ENCODE data around the gene CAMK1. TPM values are rescaled to one million over a fixed set of nuclear protein-coding genes. Genes with fewer than 3 reads are reported as not detected.

Gene CAMK1
- total RNA-seq, 2 donors from 2014 or later = 10.9 to 34.9 TPM

GRCh38 chr3:9715136-9715535 is 54.6 kb downstream of the CAMK1 start:
- ATAC-seq = no peak
- DNase-seq = no peak

GRCh38 chr3:9713142-9713541 is 56.6 kb downstream of the CAMK1 start:
- intact Hi-C loops (cut with DNase I) = no loop called here
- Histone ChIP-seq H3K27ac (no peak overlapping the region), H3K4me3 (no peak overlapping the region), H3K27me3 (no peaks in the 10 kb centered on the region), H3K36me3 (replicated peaks in 1 of 2; ENCODE audit: insufficient read depth in 1 of 2, low read depth in 2 of 2) (no peaks in the 10 kb centered on the region), H3K4me1 (peaks cover 6% of the 10 kb centered on the region), H3K9me3 (no peaks in the 10 kb centered on the region)
- DNase-seq (no peak), ATAC-seq (no peak)
- no peak for TF ChIP-seq CTCF (IDR thresholded peaks at IDR 0.05)
- TF ChIP-seq POLR2A (IDR thresholded peaks at IDR 0.05) = no peak
- 65 to 68% methylated on average over 4 of the region's 4 CpGs for WGBS, 2 donors

More at GRCh38 chr3:9715136-9715535, 54.6 kb downstream of the CAMK1 start:
- no peaks in the 10 kb centered on the region for H3K27me3 ChIP-seq
- H3K4me3 ChIP-seq = no peak overlapping the region
- H3K4me1 ChIP-seq = peaks cover 6% of the 10 kb centered on the region
- no peak overlapping the region for H3K27ac ChIP-seq
- 13 to 23% methylated on average over 4 of the region's 4 CpGs for WGBS, 2 donors
- H3K9me3 ChIP-seq = no peaks in the 10 kb centered on the region
- TF ChIP-seq POLR2A (IDR thresholded peaks at IDR 0.05) = no peak
- no peak for TF ChIP-seq CTCF (IDR thresholded peaks at IDR 0.05)
- no peaks in the 10 kb centered on the region for H3K36me3 ChIP-seq (replicated peaks in 1 of 2; ENCODE audit: insufficient read depth in 1 of 2, low read depth in 2 of 2)
- intact Hi-C loops (cut with DNase I) = no loop called here

GRCh38 chr3:9712415-9712814 is 57.3 kb downstream of the CAMK1 start:
- 62 to 71% methylated on average over 1 to 2 of the region's 2 CpGs for WGBS, 2 donors
- no peak for TF ChIP-seq CTCF (IDR thresholded peaks at IDR 0.05)
- no peak for TF ChIP-seq POLR2A (IDR thresholded peaks at IDR 0.05)
- Histone ChIP-seq H3K27me3 (no peaks in the 10 kb centered on the region), H3K36me3 (replicated peaks in 1 of 2; ENCODE audit: insufficient read depth in 1 of 2, low read depth in 2 of 2) (no peaks in the 10 kb centered on the region), H3K4me3 (no peak overlapping the region), H3K4me1 (peaks cover 6% of the 10 kb centered on the region), H3K27ac (no peak overlapping the region), H3K9me3 (no peaks in the 10 kb centered on the region)
- no peak for DNase-seq
- no peak for ATAC-seq
- intact Hi-C loops (cut with DNase I) = no loop called here

- ATAC-seq = no peak
- H3K4me1 ChIP-seq = no peaks in the 10 kb centered on the region
- WGBS, 2 donors = 58 to 66% methylated on average over 3 of the region's 3 CpGs
- no peaks in the 10 kb centered on the region for H3K27me3 ChIP-seq
- TF ChIP-seq POLR2A (IDR thresholded peaks at IDR 0.05) (no peak), CTCF (IDR thresholded peaks at IDR 0.05) (no peak)
- no peak overlapping the region for H3K4me3 ChIP-seq
- intact Hi-C loops (cut with DNase I) = no loop called here
- H3K9me3 ChIP-seq = no peaks in the 10 kb centered on the region
- DNase-seq = no peak
- H3K27ac ChIP-seq = no peak overlapping the region
- H3K36me3 ChIP-seq (replicated peaks in 1 of 2; ENCODE audit: insufficient read depth in 1 of 2, low read depth in 2 of 2) = no peaks in the 10 kb centered on the region
Measured at GRCh38 chr3:9710174-9710739, 59.5 kb downstream of the CAMK1 start.

Other genes starting within 250 kb of the CAMK1 start
- under 1 TPM; 0.52 to 0.66 TPM for gene LHFPL4, start 216.1 kb downstream of the CAMK1 start, total RNA-seq
- gene MTMR14, start 120.4 kb downstream of the CAMK1 start, total RNA-seq = 10 to 100 TPM; 15.2 to 16.3 TPM
- gene CPNE9, start 66.1 kb downstream of the CAMK1 start, total RNA-seq = not detected
- gene BRPF1, start 38.2 kb downstream of the CAMK1 start, total RNA-seq = 10 to 100 TPM in 1 of 2 donors, 1 to 10 TPM in 1; 9.6 to 10.9 TPM
- 10 to 100 TPM; 18.1 to 28.3 TPM for gene OGG1, start 20.0 kb downstream of the CAMK1 start, total RNA-seq
- 10 to 100 TPM; 37.4 to 37.6 TPM for gene TADA3, start 22.5 kb upstream of the CAMK1 start, total RNA-seq
- 10 to 100 TPM; 33.6 to 57.1 TPM for gene ARPC4, start 23.1 kb upstream of the CAMK1 start, total RNA-seq
- 10 to 100 TPM; 24.1 to 88.0 TPM for gene TTLL3, start 40.3 kb upstream of the CAMK1 start, total RNA-seq
- 10 to 100 TPM; 31.6 to 51.4 TPM for gene RPUSD3, start 74.1 kb upstream of the CAMK1 start, total RNA-seq
- 100 to 1,000 TPM in 1 of 2 donors, 1 to 10 TPM in 1; 6.5 to 134 TPM for gene CIDEC, start 110.3 kb upstream of the CAMK1 start, total RNA-seq
- gene JAGN1, start 120.7 kb upstream of the CAMK1 start, total RNA-seq = 10 to 100 TPM in 1 of 2 donors, 1 to 10 TPM in 1; 5.6 to 19.7 TPM
- gene IL17RE, start 132.9 kb upstream of the CAMK1 start, total RNA-seq = 10 to 100 TPM; 10.9 to 18.2 TPM
- gene IL17RC, start 147.2 kb upstream of the CAMK1 start, total RNA-seq = 10 to 100 TPM; 40.7 to 60.3 TPM
- 10 to 100 TPM; 19.8 to 23.6 TPM for gene CRELD1, start 163.9 kb upstream of the CAMK1 start, total RNA-seq
- 1 to 10 TPM; 3.9 to 4.3 TPM for gene PRRT3, start 182.5 kb upstream of the CAMK1 start, total RNA-seq
- gene EMC3, start 216.9 kb upstream of the CAMK1 start, total RNA-seq = 10 to 100 TPM in 1 of 2 donors, 1 to 10 TPM in 1; 9.6 to 26.5 TPM

All from body of pancreas (tissue), 4 donors.